Measurements from ENCODE around the gene STK35.

Gene STK35

GRCh38 chr20:2143594-2143993 is 42.0 kb downstream of the STK35 start:
- no peak overlapping the region for H3K4me3 ChIP-seq (replicated peaks in 1 of 2; ENCODE audit: low read depth in 2 of 2, low read length in 2 of 2)

DNA sequence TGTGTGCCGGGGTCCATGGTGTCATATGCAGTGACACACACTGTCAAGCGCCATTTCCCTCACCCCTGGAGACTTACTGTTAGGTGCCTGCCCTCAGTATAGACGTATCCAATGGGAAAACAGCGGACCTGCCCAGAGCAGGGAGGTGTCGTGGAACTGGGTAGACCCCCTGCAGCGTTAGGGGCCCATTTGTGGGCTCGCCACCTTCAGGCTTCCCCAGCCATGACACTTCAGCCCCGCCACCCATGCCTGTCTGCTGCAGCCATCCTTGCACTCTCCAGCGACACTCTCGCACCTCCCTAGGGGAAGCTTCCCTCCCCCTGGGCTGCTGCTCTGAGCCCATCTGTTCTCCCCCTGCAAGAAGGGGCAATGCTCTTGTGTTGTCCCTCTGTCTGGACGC is 43.2 kb downstream of the STK35 start:
- TF ChIP-seq, protein P1, sequence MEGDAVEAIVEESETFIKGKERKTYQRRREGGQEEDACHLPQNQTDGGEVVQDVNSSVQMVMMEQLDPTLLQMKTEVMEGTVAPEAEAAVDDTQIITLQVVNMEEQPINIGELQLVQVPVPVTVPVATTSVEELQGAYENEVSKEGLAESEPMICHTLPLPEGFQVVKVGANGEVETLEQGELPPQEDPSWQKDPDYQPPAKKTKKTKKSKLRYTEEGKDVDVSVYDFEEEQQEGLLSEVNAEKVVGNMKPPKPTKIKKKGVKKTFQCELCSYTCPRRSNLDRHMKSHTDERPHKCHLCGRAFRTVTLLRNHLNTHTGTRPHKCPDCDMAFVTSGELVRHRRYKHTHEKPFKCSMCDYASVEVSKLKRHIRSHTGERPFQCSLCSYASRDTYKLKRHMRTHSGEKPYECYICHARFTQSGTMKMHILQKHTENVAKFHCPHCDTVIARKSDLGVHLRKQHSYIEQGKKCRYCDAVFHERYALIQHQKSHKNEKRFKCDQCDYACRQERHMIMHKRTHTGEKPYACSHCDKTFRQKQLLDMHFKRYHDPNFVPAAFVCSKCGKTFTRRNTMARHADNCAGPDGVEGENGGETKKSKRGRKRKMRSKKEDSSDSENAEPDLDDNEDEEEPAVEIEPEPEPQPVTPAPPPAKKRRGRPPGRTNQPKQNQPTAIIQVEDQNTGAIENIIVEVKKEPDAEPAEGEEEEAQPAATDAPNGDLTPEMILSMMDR (IDR thresholded peaks at IDR 0.05; ENCODE audit: low read depth, low read length), result no peak
- no peak for DNase-seq (ENCODE audit: low read depth in 2 of 2)
- H3K4me3 ChIP-seq (replicated peaks in 1 of 2; ENCODE audit: low read depth in 2 of 2, low read length in 2 of 2), result no peak overlapping the region

More at GRCh38 chr20:2143594-2143993, 42.0 kb downstream of the STK35 start:
- TF ChIP-seq, protein P1 (IDR thresholded peaks at IDR 0.05; ENCODE audit: low read depth, low read length), result no peak
- DNase-seq (ENCODE audit: low read depth in 2 of 2), result no peak

DNA sequence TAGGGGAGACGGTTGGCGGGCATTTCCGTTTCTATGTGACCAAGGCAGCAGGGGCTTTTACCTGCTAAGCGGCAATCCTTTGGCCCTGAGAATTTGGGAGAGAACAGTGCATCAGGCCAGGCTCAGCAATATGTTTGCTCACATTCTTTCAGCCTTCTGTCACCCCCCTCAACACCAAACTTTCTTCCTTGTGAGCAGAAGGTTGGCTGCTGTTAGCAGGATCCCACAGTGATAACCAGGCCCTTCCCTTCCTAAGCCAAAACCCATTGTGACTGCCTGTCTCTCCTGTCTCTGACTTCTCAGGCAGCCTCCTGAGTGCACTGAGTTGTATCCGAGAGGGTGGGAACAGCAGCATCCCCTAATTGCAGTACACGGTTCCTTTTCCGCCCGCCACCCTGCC is 43.7 kb downstream of the STK35 start:
- no peak for DNase-seq (ENCODE audit: low read depth in 2 of 2)
- H3K4me3 ChIP-seq (replicated peaks in 1 of 2; ENCODE audit: low read depth in 2 of 2, low read length in 2 of 2), result no peak overlapping the region
- TF ChIP-seq, protein P1 (IDR thresholded peaks at IDR 0.05; ENCODE audit: low read depth, low read length), result no peak

- DNase-seq (ENCODE audit: low read depth in 2 of 2), result no peak
- H3K4me3 ChIP-seq (replicated peaks in 1 of 2; ENCODE audit: low read depth in 2 of 2, low read length in 2 of 2), result no peak overlapping the region
- TF ChIP-seq, protein P1 (IDR thresholded peaks at IDR 0.05; ENCODE audit: low read depth, low read length), result no peak
These were observed 44.6 kb downstream of the STK35 start for GRCh38 chr20:2146080-2146867.

GRCh38 chr20:2149507-2149906 is 47.9 kb downstream of the STK35 start:
- TF ChIP-seq, protein P1 (IDR thresholded peaks at IDR 0.05; ENCODE audit: low read depth, low read length), result no peak
- peak; percentile 23 to 42 for DNase-seq (ENCODE audit: low read depth in 2 of 2)
- no peak overlapping the region for H3K4me3 ChIP-seq (replicated peaks in 1 of 2; ENCODE audit: low read depth in 2 of 2, low read length in 2 of 2)

DNA sequence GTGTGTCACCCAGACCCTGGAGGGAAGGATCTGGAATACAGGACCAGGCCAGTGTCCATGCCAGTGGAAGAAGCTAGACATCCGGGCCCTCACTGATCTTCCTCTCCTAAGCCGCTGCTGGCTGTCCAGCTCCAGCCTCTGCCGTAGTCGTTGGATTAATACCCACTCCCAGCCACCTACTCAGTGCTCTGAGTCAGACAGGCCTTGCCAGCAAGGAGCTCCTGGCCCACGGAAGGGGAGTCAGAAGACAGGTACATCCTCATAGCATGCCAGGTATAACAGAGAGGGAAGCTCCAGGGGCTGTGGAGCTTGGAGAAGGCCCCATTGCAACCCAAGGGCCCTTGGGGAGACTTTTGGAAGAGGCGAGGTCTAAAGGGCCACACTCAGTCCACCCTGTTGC is 49.0 kb downstream of the STK35 start:
- TF ChIP-seq, protein P1 (IDR thresholded peaks at IDR 0.05; ENCODE audit: low read depth, low read length), result no peak
- no peak overlapping the region for H3K4me3 ChIP-seq (replicated peaks in 1 of 2; ENCODE audit: low read depth in 2 of 2, low read length in 2 of 2)
- no peak for DNase-seq (ENCODE audit: low read depth in 2 of 2)
